ENCODE results near the gene TLE6.
A peak's percentile ranks its signal among the peaks of the same experiment; 100 is the strongest.
"Not testable (repeated sequence)": the region's sequence is repeated elsewhere in the genome, so short reads cannot be mapped to it uniquely, and the experiment has no call there.

The TLE6 gene

GRCh38 chr19:2962018-2962670 is 15.2 kb upstream of the TLE6 start:
- intact Hi-C loops (cut with micrococcal nuclease), result loop anchor here (1.0 kb wide), 1 partner anchor 142 kb away; no protein-coding TSS in a partner anchor
- Mint-ChIP-seq H3K4me3 (no peak overlapping the region), H3K27me3 (peaks cover 12% of the 10 kb centered on the region), H3K9me3 (no peaks in the 10 kb centered on the region), H3K4me1 (ENCODE audit: low read depth) (no peaks in the 10 kb centered on the region), H3K27ac (no peak overlapping the region), H3K36me3 (ENCODE audit: low read depth) (no peaks in the 10 kb centered on the region)

GRCh38 chr19:2963122-2963521 is 14.2 kb upstream of the TLE6 start:
- Mint-ChIP-seq H3K27me3 (peaks cover 9% of the 10 kb centered on the region), H3K9me3 (no peaks in the 10 kb centered on the region), H3K36me3 (ENCODE audit: low read depth) (no peaks in the 10 kb centered on the region), H3K27ac (no peak overlapping the region), H3K4me1 (ENCODE audit: low read depth) (no peaks in the 10 kb centered on the region), H3K4me3 (no peak overlapping the region)
- intact Hi-C loops (cut with micrococcal nuclease), result no loop called here

DNA sequence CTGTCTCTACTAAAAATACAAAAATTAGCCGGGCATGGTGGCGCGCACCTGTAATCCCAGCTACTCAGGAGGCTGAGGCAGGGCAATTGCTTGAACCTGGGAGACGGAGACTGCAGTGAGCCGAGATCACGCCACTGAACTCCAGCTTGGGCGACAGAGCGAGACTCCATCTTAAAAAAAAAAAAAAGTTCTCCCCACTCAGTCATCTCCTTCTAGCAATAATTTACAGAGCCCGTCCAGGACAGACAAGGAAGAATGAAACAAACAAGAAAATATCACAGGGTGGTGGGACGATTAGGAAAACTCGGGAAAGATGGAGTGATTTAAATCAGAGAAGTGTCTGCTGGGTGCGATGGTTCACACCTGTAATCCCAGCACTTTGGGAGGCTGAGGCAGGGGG is 13.7 kb upstream of the TLE6 start:
- H3K27ac Mint-ChIP-seq; H3K4me1 Mint-ChIP-seq (ENCODE audit: low read depth); H3K4me3 Mint-ChIP-seq; intact Hi-C loops (cut with micrococcal nuclease); H3K9me3 Mint-ChIP-seq; H3K36me3 Mint-ChIP-seq (ENCODE audit: low read depth): not testable (repeated sequence)
- peaks cover 13% of the 10 kb centered on the region for H3K27me3 Mint-ChIP-seq

- intact Hi-C loops (cut with micrococcal nuclease), result no loop called here
Measured at GRCh38 chr19:2964874-2965273, 12.5 kb upstream of the TLE6 start.

GRCh38 chr19:2967972-2968371 is 9.4 kb upstream of the TLE6 start:
- Mint-ChIP-seq H3K4me1 (ENCODE audit: low read depth) (peaks cover 5% of the 10 kb centered on the region), H3K36me3 (ENCODE audit: low read depth) (no peaks in the 10 kb centered on the region), H3K27me3 (peaks cover 24% of the 10 kb centered on the region), H3K9me3 (no peaks in the 10 kb centered on the region), H3K27ac (no peak overlapping the region), H3K4me3 (no peak overlapping the region)
- intact Hi-C loops (cut with micrococcal nuclease), result no loop called here

More at GRCh38 chr19:2964874-2965273, 12.5 kb upstream of the TLE6 start:
- Mint-ChIP-seq H3K4me1 (ENCODE audit: low read depth) (peaks cover 5% of the 10 kb centered on the region), H3K4me3 (no peak overlapping the region), H3K27ac (no peak overlapping the region), H3K9me3 (no peaks in the 10 kb centered on the region), H3K27me3 (peaks cover 14% of the 10 kb centered on the region), H3K36me3 (ENCODE audit: low read depth) (no peaks in the 10 kb centered on the region)

DNA sequence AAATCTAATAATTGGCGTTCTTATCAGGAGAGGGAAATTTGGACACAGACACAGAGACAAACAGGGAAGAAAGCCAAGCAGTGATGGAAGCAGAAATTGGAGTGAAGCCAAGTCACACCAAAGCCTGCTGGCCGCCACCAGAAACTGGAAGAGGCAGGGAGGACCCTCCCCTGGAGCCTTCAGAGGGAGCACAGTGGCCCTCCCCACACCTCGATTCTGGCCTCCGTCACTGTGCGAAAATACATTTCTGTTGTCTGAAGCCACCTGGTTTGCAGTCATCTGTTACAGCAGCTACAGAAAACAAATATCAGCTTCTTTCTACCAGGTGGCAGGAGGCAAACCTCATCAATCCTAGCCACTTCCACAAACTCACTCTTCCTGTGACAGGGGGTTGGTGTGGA is 8.3 kb upstream of the TLE6 start:
- no peak overlapping the region for H3K27ac Mint-ChIP-seq
- H3K4me3 Mint-ChIP-seq, result no peak overlapping the region
- H3K36me3 Mint-ChIP-seq (ENCODE audit: low read depth), result no peaks in the 10 kb centered on the region
- no peaks in the 10 kb centered on the region for H3K9me3 Mint-ChIP-seq
- H3K4me1 Mint-ChIP-seq (ENCODE audit: low read depth), result peaks cover 7% of the 10 kb centered on the region
- intact Hi-C loops (cut with micrococcal nuclease), result no loop called here
- H3K27me3 Mint-ChIP-seq, result peaks cover 30% of the 10 kb centered on the region

GRCh38 chr19:2970201-2970835 is 7.0 kb upstream of the TLE6 start:
- H3K36me3 Mint-ChIP-seq (ENCODE audit: low read depth), result no peaks in the 10 kb centered on the region
- peaks cover 32% of the 10 kb centered on the region for H3K27me3 Mint-ChIP-seq
- intact Hi-C loops (cut with micrococcal nuclease), result no loop called here
- peaks cover 19% of the 10 kb centered on the region for H3K4me1 Mint-ChIP-seq (ENCODE audit: low read depth)
- H3K4me3 Mint-ChIP-seq, result no peak overlapping the region
- no peak overlapping the region for H3K27ac Mint-ChIP-seq
- H3K9me3 Mint-ChIP-seq, result no peaks in the 10 kb centered on the region

DNA sequence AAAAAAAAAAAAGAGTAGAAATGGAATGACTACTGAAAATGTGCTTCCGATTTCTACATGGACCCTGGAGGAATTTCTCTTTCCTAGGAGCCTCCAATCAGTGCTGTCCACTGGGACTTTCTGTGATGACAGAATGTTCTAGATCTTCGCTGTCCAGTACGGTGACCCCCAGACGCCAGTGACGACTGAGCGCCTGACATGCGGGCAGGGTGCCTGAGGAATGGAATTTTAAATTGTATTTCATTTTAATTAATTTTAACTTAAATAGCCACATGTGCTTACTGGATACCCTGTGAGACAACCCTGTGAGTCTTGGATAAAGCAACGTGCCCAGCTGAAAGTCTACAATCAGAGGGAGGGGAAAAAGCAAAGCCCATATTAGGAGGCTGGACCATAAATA is 4.1 kb upstream of the TLE6 start:
- Mint-ChIP-seq H3K27ac (peak overlapping the region; percentile 35), H3K36me3 (ENCODE audit: low read depth) (no peaks in the 10 kb centered on the region), H3K4me3 (no peak overlapping the region), H3K4me1 (ENCODE audit: low read depth) (peaks cover 36% of the 10 kb centered on the region), H3K9me3 (no peaks in the 10 kb centered on the region), H3K27me3 (peaks cover 37% of the 10 kb centered on the region)
- intact Hi-C loops (cut with micrococcal nuclease), result no loop called here

DNA sequence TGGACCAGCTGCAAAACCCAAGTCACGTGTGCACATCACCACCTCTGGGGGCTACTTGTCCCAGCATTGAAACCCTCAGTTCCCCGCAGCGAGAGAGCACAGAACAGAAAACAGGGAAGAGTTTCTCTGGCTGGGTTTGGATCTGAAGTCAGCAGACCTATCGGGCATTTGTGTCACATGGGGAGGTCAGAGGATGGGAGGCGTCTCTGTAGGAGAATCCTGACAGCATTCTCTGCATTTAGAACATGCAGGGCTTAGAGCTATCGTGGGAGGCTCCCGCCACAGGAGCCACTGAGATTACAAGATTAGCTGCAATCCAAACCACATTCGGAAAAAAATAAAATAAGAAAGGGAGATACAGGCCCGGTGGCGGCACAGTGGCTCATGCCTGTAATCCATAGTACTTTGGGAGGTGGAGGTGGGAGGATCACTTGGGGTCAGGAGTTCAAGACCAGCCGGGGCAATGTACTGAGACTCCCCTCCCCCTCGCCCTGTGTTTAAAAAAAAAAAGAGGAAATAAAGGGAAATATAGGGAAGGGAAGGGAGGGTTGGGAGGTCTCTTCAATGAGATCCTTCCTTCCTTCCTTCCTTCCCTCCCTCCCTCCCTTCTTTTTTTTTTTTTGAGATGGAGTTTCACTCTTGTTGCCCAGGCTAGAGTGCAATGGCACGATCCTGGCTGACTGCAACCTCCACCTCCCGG is 2.9 kb upstream of the TLE6 start:
- H3K27me3 Mint-ChIP-seq, result peaks cover 28% of the 10 kb centered on the region
- H3K27ac Mint-ChIP-seq, result peak overlapping the region; percentile 72
- intact Hi-C loops (cut with micrococcal nuclease), result loop anchor here (5.0 kb wide), 1 partner anchor 63 kb away; no protein-coding TSS in a partner anchor
- H3K4me1 Mint-ChIP-seq (ENCODE audit: low read depth), result peaks cover 31% of the 10 kb centered on the region
- H3K9me3 Mint-ChIP-seq, result no peaks in the 10 kb centered on the region
- peak overlapping the region; percentile 17 for H3K4me3 Mint-ChIP-seq
- no peaks in the 10 kb centered on the region for H3K36me3 Mint-ChIP-seq (ENCODE audit: low read depth)

GRCh38 chr19:2976609-2977000 is 759 bp upstream of the TLE6 start:
- Mint-ChIP-seq H3K9me3 (no peaks in the 10 kb centered on the region), H3K27ac (peak overlapping the region; percentile 83), H3K4me1 (ENCODE audit: low read depth) (peaks cover 31% of the 10 kb centered on the region), H3K27me3 (peaks cover 32% of the 10 kb centered on the region), H3K4me3 (peak overlapping the region; percentile 89), H3K36me3 (ENCODE audit: low read depth) (no peaks in the 10 kb centered on the region)
- intact Hi-C loops (cut with micrococcal nuclease), result loop anchor here (5.0 kb wide), 1 partner anchor 61 kb away; no protein-coding TSS in a partner anchor

- peaks cover 31% of the 10 kb centered on the region for H3K4me1 Mint-ChIP-seq (ENCODE audit: low read depth)
- peaks cover 40% of the 10 kb centered on the region for H3K27me3 Mint-ChIP-seq
- intact Hi-C loops (cut with micrococcal nuclease), result loop anchor here (5.0 kb wide), 1 partner anchor 60 kb away; no protein-coding TSS in a partner anchor
- no peak overlapping the region for H3K4me3 Mint-ChIP-seq
- H3K36me3 Mint-ChIP-seq (ENCODE audit: low read depth), result no peaks in the 10 kb centered on the region
- H3K9me3 Mint-ChIP-seq, result no peaks in the 10 kb centered on the region
- peak overlapping the region; percentile 83 for H3K27ac Mint-ChIP-seq
Measured at GRCh38 chr19:2977746-2978138, 378 bp downstream of the TLE6 start.

- Mint-ChIP-seq H3K27ac (no peak overlapping the region), H3K4me3 (no peak overlapping the region), H3K27me3 (peaks cover 43% of the 10 kb centered on the region), H3K36me3 (ENCODE audit: low read depth) (no peaks in the 10 kb centered on the region), H3K4me1 (ENCODE audit: low read depth) (peaks cover 35% of the 10 kb centered on the region), H3K9me3 (no peaks in the 10 kb centered on the region)
- intact Hi-C loops (cut with micrococcal nuclease), result loop anchor here (5.0 kb wide), 1 partner anchor 59 kb away; no protein-coding TSS in a partner anchor
Measured at GRCh38 chr19:2978166-2978767, 903 bp downstream of the TLE6 start.

GRCh38 chr19:2978772-2979171 is 1.4 kb downstream of the TLE6 start:
- Mint-ChIP-seq H3K36me3 (ENCODE audit: low read depth) (no peaks in the 10 kb centered on the region), H3K27me3 (peaks cover 45% of the 10 kb centered on the region)

GRCh38 chr19:2981898-2982297 is 4.5 kb downstream of the TLE6 start:
- no peak overlapping the region for H3K27ac Mint-ChIP-seq
- peaks cover 60% of the 10 kb centered on the region for H3K27me3 Mint-ChIP-seq
- no peaks in the 10 kb centered on the region for H3K9me3 Mint-ChIP-seq
- intact Hi-C loops (cut with micrococcal nuclease), result no loop called here
- H3K4me3 Mint-ChIP-seq, result no peak overlapping the region
- no peaks in the 10 kb centered on the region for H3K36me3 Mint-ChIP-seq (ENCODE audit: low read depth)
- H3K4me1 Mint-ChIP-seq (ENCODE audit: low read depth), result peaks cover 25% of the 10 kb centered on the region

More at GRCh38 chr19:2978772-2979171, 1.4 kb downstream of the TLE6 start:
- Mint-ChIP-seq H3K4me3 (no peak overlapping the region), H3K4me1 (ENCODE audit: low read depth) (peaks cover 40% of the 10 kb centered on the region), H3K9me3 (no peaks in the 10 kb centered on the region), H3K27ac (no peak overlapping the region)
- intact Hi-C loops (cut with micrococcal nuclease), result loop anchor here (5.0 kb wide), 1 partner anchor 59 kb away; no protein-coding TSS in a partner anchor

Data from dendritic cell treated with granulocyte-macrophage colony-stimulating factor and Interleukin-4, amounts not matched to agents 40 ng/mL and 50 ng/mL, for 4 days (primary cell).